Measurements from ENCODE around the gene CASP10. TPM values are rescaled to one million over a fixed set of nuclear protein-coding genes. Genes with fewer than 3 reads are reported as not detected.

CASP10 gene
- total and polyA plus RNA-seq, 3 donors from 2014 or later: 2.4 to 10.4 (median 5.2) TPM

DNA sequence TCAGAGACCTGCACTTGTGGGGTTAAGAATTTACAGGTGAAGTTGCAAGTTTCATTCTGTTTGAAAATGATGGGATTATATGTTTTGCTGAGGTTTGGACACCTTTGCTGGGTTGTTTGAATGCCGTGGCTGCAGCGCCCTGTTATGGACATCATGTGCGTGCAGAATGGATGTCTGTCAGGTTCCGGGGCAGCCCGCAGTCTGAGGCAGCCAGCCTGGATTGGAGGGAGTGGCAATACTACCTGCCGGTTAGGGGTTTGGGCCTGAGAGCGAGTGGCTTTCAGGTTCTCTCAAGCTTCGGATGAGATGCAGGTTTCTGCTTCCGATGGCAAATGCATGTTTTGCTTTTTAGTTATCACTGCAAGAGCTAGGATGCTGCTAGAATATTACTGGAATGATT, 78.5 kb downstream of the CASP10 start:
- WGBS, 2 donors: 78 to 90% methylated on average over 9 of the region's 9 CpGs
- no peak overlapping the region for H3K4me3 ChIP-seq
- intact Hi-C loops (cut with DNase I; ENCODE audit: low total_unique reads): no loop called here

GRCh38 chr2:201261906-201262305, 79.0 kb downstream of the CASP10 start:
- no peak for DNase-seq
- H3K36me3 ChIP-seq (ENCODE audit: low read depth, missing control alignments): no peaks in the 10 kb centered on the region
- 71 to 88% methylated on average over 2 of the region's 2 CpGs for WGBS, 2 donors
- TF ChIP-seq POLR2A (IDR thresholded peaks at IDR 0.05) (no peak), CTCF (IDR thresholded peaks at IDR 0.05) (no peak)
- peaks cover 5% of the 10 kb centered on the region for H3K4me1 ChIP-seq
- no peak overlapping the region for H3K4me3 ChIP-seq
- H3K9me3 ChIP-seq: no peaks in the 10 kb centered on the region
- H3K27ac ChIP-seq: no peak overlapping the region
- H3K27me3 ChIP-seq: no peaks in the 10 kb centered on the region
- intact Hi-C loops (cut with DNase I; ENCODE audit: low total_unique reads): no loop called here

More for the DNA sequence above, 78.5 kb downstream of the CASP10 start:
- DNase-seq: no peak
- Histone ChIP-seq H3K9me3 (no peaks in the 10 kb centered on the region), H3K36me3 (ENCODE audit: low read depth, missing control alignments) (no peaks in the 10 kb centered on the region), H3K4me1 (peaks cover 5% of the 10 kb centered on the region), H3K27ac (no peak overlapping the region), H3K27me3 (no peaks in the 10 kb centered on the region)
- no peak for TF ChIP-seq POLR2A (IDR thresholded peaks at IDR 0.05)
- no peak for TF ChIP-seq CTCF (IDR thresholded peaks at IDR 0.05)

GRCh38 chr2:201262718-201263117, 79.8 kb downstream of the CASP10 start:
- Histone ChIP-seq H3K9me3 (no peaks in the 10 kb centered on the region), H3K4me3 (no peak overlapping the region), H3K4me1 (peaks cover 5% of the 10 kb centered on the region), H3K27me3 (no peaks in the 10 kb centered on the region), H3K27ac (no peak overlapping the region), H3K36me3 (ENCODE audit: low read depth, missing control alignments) (no peaks in the 10 kb centered on the region)
- intact Hi-C loops (cut with DNase I; ENCODE audit: low total_unique reads): no loop called here
- DNase-seq: no peak
- WGBS, 2 donors: 79 to 81% methylated on average over 6 of the region's 6 CpGs
- TF ChIP-seq POLR2A (IDR thresholded peaks at IDR 0.05): no peak
- no peak for TF ChIP-seq CTCF (IDR thresholded peaks at IDR 0.05)

GRCh38 chr2:201263779-201264178, 80.8 kb downstream of the CASP10 start:
- Histone ChIP-seq H3K27me3 (no peaks in the 10 kb centered on the region), H3K9me3 (no peaks in the 10 kb centered on the region), H3K27ac (no peak overlapping the region), H3K4me3 (no peak overlapping the region), H3K36me3 (ENCODE audit: low read depth, missing control alignments) (no peaks in the 10 kb centered on the region), H3K4me1 (peaks cover under 1% of the 10 kb centered on the region)
- no peak for TF ChIP-seq CTCF (IDR thresholded peaks at IDR 0.05)
- no peak for TF ChIP-seq POLR2A (IDR thresholded peaks at IDR 0.05)
- intact Hi-C loops (cut with DNase I; ENCODE audit: low total_unique reads): no loop called here
- WGBS, 2 donors: 94 to 97% methylated on average over 2 of the region's 2 CpGs
- DNase-seq: no peak

GRCh38 chr2:201264472-201265173, 81.7 kb downstream of the CASP10 start:
- no peak overlapping the region for H3K27ac ChIP-seq
- TF ChIP-seq POLR2A (IDR thresholded peaks at IDR 0.05) (no peak), CTCF (IDR thresholded peaks at IDR 0.05) (no peak)
- intact Hi-C loops (cut with DNase I; ENCODE audit: low total_unique reads): no loop called here
- 89 to 95% methylated on average over 7 of the region's 7 CpGs for WGBS, 2 donors
- no peak for DNase-seq
- no peaks in the 10 kb centered on the region for H3K36me3 ChIP-seq (ENCODE audit: low read depth, missing control alignments)
- H3K9me3 ChIP-seq: no peaks in the 10 kb centered on the region
- no peak overlapping the region for H3K4me3 ChIP-seq
- no peaks in the 10 kb centered on the region for H3K27me3 ChIP-seq
- no peaks in the 10 kb centered on the region for H3K4me1 ChIP-seq
